Activated CD8-positive, alpha-beta memory T cell treated with anti-CD3 and anti-CD28 coated beads for 4 hours (primary cell): ENCODE data around the gene PLN.

Experiments used
- DNase-seq, 2 donors: peaks; one replicate each; pipeline ENCODE4 v3.0.0-alpha.2; 2020; ENCODE audit warnings: low read depth in 2 of 2

PLN gene

GRCh38 chr6:118580585-118581419 is 32.7 kb downstream of the PLN start:
- no peak for DNase-seq

GRCh38 chr6:118581489-118581959 is 33.4 kb downstream of the PLN start:
- DNase-seq = no peak

- DNase-seq = no peak
These were observed 36.8 kb downstream of the PLN start for GRCh38 chr6:118584911-118585310.

GRCh38 chr6:118586746-118587485 is 38.8 kb downstream of the PLN start:
- no peak for DNase-seq

- no peak for DNase-seq
These were observed 40.5 kb downstream of the PLN start for GRCh38 chr6:118588626-118589025.

GRCh38 chr6:118589186-118589585 is 41.1 kb downstream of the PLN start:
- no peak for DNase-seq

- DNase-seq = no peak
These were observed 41.7 kb downstream of the PLN start for GRCh38 chr6:118589649-118590365.

- no peak for DNase-seq
These were observed 43.8 kb downstream of the PLN start for GRCh38 chr6:118591897-118592296.

GRCh38 chr6:118594877-118595276 is 46.8 kb downstream of the PLN start:
- DNase-seq = no peak

- no peak for DNase-seq
These were observed 48.8 kb downstream of the PLN start for GRCh38 chr6:118596774-118597320.

GRCh38 chr6:118597636-118598035 is 49.5 kb downstream of the PLN start:
- DNase-seq = no peak

GRCh38 chr6:118598324-118598723 is 50.2 kb downstream of the PLN start:
- DNase-seq = no peak

GRCh38 chr6:118602300-118602699 is 54.2 kb downstream of the PLN start:
- DNase-seq = no peak

GRCh38 chr6:118603372-118603771 is 55.3 kb downstream of the PLN start:
- no peak for DNase-seq

- no peak for DNase-seq
These were observed 58.2 kb downstream of the PLN start for GRCh38 chr6:118606268-118606667.

GRCh38 chr6:118606858-118607257 is 58.8 kb downstream of the PLN start:
- no peak for DNase-seq
